H9 (cell line): Measurements from ENCODE around the gene ATP1A2. TPM values are rescaled to one million over a fixed set of nuclear protein-coding genes. Genes with fewer than 3 reads are reported as not detected.

Source experiments
- DNase-seq: peaks from one replicate; pipeline ENCODE4 v3.0.0-alpha.2; 2017
- H2AFZ ChIP-seq: one replicate; pipeline ENCODE4 v1.6.1; 2013; ENCODE audit warnings: mild to moderate bottlenecking, low read length, control low read depth, moderate library complexity
- H2AK5ac ChIP-seq: 2 replicates; pipeline ENCODE4 v1.6.1; 2013; ENCODE audit warnings: low read length, control low read depth, mixed read lengths; ENCODE audit not compliant: insufficient read length
- H2BK120ac ChIP-seq: one replicate; pipeline ENCODE4 v1.6.1; 2013; ENCODE audit warnings: low read depth, mild to moderate bottlenecking, low read length, control low read depth, inconsistent platforms; ENCODE audit not compliant: poor library complexity, severe bottlenecking
- H2BK12ac ChIP-seq: 2 replicates; pipeline ENCODE4 v1.6.1; 2013; ENCODE audit warnings: low read length, control low read depth, mixed read lengths, low read depth; ENCODE audit not compliant: insufficient read length
- H2BK15ac ChIP-seq: 2 replicates; pipeline ENCODE4 v1.6.1; 2013; ENCODE audit warnings: low read depth, low read length, control low read depth
- H2BK20ac ChIP-seq: one replicate; pipeline ENCODE4 v1.6.1; 2013; ENCODE audit warnings: low read depth, mild to moderate bottlenecking, low read length, control low read depth, inconsistent platforms; ENCODE audit not compliant: poor library complexity, severe bottlenecking
- H2BK5ac ChIP-seq: 2 replicates; pipeline ENCODE4 v1.6.1; 2013; ENCODE audit warnings: low read length, control low read depth, mixed read lengths; ENCODE audit not compliant: insufficient read length
- H3K14ac ChIP-seq: 2 replicates; pipeline ENCODE4 v1.6.1; 2013; ENCODE audit warnings: low read length, control low read depth; ENCODE audit not compliant: insufficient read depth
- H3K18ac ChIP-seq: 2 replicates; pipeline ENCODE4 v1.6.1; 2013; ENCODE audit warnings: low read depth, mild to moderate bottlenecking, mixed read lengths, low read length, control low read depth; ENCODE audit not compliant: insufficient read length
- H3K23ac ChIP-seq: 2 replicates; pipeline ENCODE4 v1.6.1; 2013; ENCODE audit warnings: low read length, control low read depth, mixed read lengths, low read depth; ENCODE audit not compliant: insufficient read length
- H3K23me2 ChIP-seq: 2 replicates; pipeline ENCODE4 v1.6.1; 2013; ENCODE audit warnings: low read depth, mild to moderate bottlenecking, mixed read lengths, low read length, control low read depth; ENCODE audit not compliant: insufficient read length, poor library complexity, severe bottlenecking
- H3K27ac ChIP-seq: 2 replicates; pipeline ENCODE4 v1.5.1; 2013; ENCODE audit warnings: low read length, control low read depth, mixed read lengths, low read depth; ENCODE audit not compliant: insufficient read length
- H3K27me3 ChIP-seq: 2 replicates; pipeline ENCODE4 v1.6.1; 2013; ENCODE audit warnings: low read length, control low read depth, inconsistent platforms; ENCODE audit not compliant: insufficient read depth
- H3K4ac ChIP-seq: 2 replicates; pipeline ENCODE4 v1.6.1; 2013; ENCODE audit warnings: low read depth, mild to moderate bottlenecking, control low read depth, inconsistent platforms, low read length, moderate library complexity
- H3K4me1 ChIP-seq: 2 replicates; pipeline ENCODE4 v1.6.1; 2013; ENCODE audit warnings: low read length, control low read depth, inconsistent platforms; ENCODE audit not compliant: insufficient read depth
- H3K4me2 ChIP-seq: 2 replicates; pipeline ENCODE4 v1.6.1; 2013; ENCODE audit warnings: low read length, control low read depth, mixed read lengths; ENCODE audit not compliant: insufficient read length, insufficient read depth
- H3K56ac ChIP-seq: 2 replicates; pipeline ENCODE4 v1.6.1; 2013; ENCODE audit warnings: low read depth, mild to moderate bottlenecking, mixed read lengths, low read length, control low read depth; ENCODE audit not compliant: insufficient read length
- H3K79me1 ChIP-seq: 2 replicates; pipeline ENCODE4 v1.6.1; 2013; ENCODE audit warnings: low read depth, mild to moderate bottlenecking, moderate library complexity, low read length, control low read depth, inconsistent platforms; ENCODE audit not compliant: insufficient read depth, poor library complexity, severe bottlenecking
- H3K79me2 ChIP-seq: 2 replicates; pipeline ENCODE4 v1.6.1; 2013; ENCODE audit warnings: low read length, control low read depth, inconsistent platforms; ENCODE audit not compliant: insufficient read depth
- H3K9ac ChIP-seq: 2 replicates; pipeline ENCODE4 v1.6.1; 2013; ENCODE audit warnings: low read length, control low read depth, mixed read lengths; ENCODE audit not compliant: insufficient read length; ENCODE audit errors: extremely low read depth
- H3K9me3 ChIP-seq: one replicate; pipeline ENCODE4 v1.6.1; 2013; ENCODE audit warnings: low read depth, low read length, inconsistent platforms; ENCODE audit not compliant: control insufficient read depth
- H3T11ph ChIP-seq: one replicate; pipeline ENCODE4 v1.6.1; 2013; ENCODE audit warnings: mild to moderate bottlenecking, low read length, control low read depth, inconsistent platforms
- H4K20me1 ChIP-seq: one replicate; pipeline ENCODE4 v1.6.1; 2013; ENCODE audit not compliant: control insufficient read depth, insufficient read length, insufficient read depth
- H4K5ac ChIP-seq: 2 replicates; pipeline ENCODE4 v1.6.1; 2013; ENCODE audit warnings: low read depth, mild to moderate bottlenecking, mixed read lengths, low read length, control low read depth; ENCODE audit not compliant: insufficient read length
- H4K8ac ChIP-seq: replicated peaks from 2 replicates; pipeline ENCODE4 v1.6.1; 2013; ENCODE audit warnings: low read length, control low read depth, mixed read lengths, low read depth; ENCODE audit not compliant: insufficient read length
- H4K91ac ChIP-seq: 2 replicates; pipeline ENCODE4 v1.6.1; 2013; ENCODE audit warnings: low read depth, mild to moderate bottlenecking, moderate library complexity, mixed read lengths, low read length, control low read depth; ENCODE audit not compliant: insufficient read length
- H3K27ac Mint-ChIP-seq, 3 experiments: 2 replicates in 2 of 3; 3 replicates in 1 of 3; pipeline ENCODE4 v1.8.0; 2020 to 2021; ENCODE audit warnings: mixed read lengths in 3 of 3, mild to moderate bottlenecking in 1 of 3, moderate library complexity in 1 of 3
- H3K27me3 Mint-ChIP-seq: 2 replicates; pipeline ENCODE4 v1.8.0; 2021; ENCODE audit warnings: low read depth, mild to moderate bottlenecking, moderate library complexity, mixed read lengths
- H3K36me3 Mint-ChIP-seq, 3 experiments: 2 replicates in 2 of 3; 3 replicates in 1 of 3; pipeline ENCODE4 v1.8.0; 2020 to 2021; ENCODE audit warnings: low read depth in 3 of 3, mixed read lengths in 3 of 3; ENCODE audit not compliant: insufficient read depth in 1 of 3
- H3K4me1 Mint-ChIP-seq, 2 experiments: 2 replicates each; pipeline ENCODE4 v1.8.0; 2020; ENCODE audit warnings: mixed read lengths in 2 of 2
- H3K4me3 Mint-ChIP-seq, 2 experiments: 2 replicates in 1 of 2; 3 replicates in 1 of 2; pipeline ENCODE4 v1.8.0; 2020 to 2021; ENCODE audit warnings: mild to moderate bottlenecking in 2 of 2, mixed read lengths in 2 of 2, moderate library complexity in 1 of 2
- H3K9me3 Mint-ChIP-seq, 2 experiments: 2 replicates in 1 of 2; 3 replicates in 1 of 2; pipeline ENCODE4 v1.8.0; 2020; ENCODE audit warnings: mild to moderate bottlenecking in 2 of 2, mixed read lengths in 2 of 2, moderate library complexity in 1 of 2
- WGBS: extraction: QIAGEN DNeasy Blood & Tissue Kit; methylation state at CpG from one replicate; pipeline ENCODE4 v1.1.7; 2013; ENCODE audit warnings: missing lambda C conversion rate, low lambda C conversion rate, mixed read lengths; ENCODE audit not compliant: insufficient read length; ENCODE audit errors: extremely low coverage; 5-methylcytosine and 5-hydroxymethylcytosine counted together
- total RNA-seq: library from RNA; stranded (reverse); gene quantifications from 2 replicates; pipeline ENCODE4 v1.2.1, GENCODE V29; 2021
- TF ChIP-seq, protein P1 (sequence below): fragments of 200-600 bp; sonication (generic); conservative IDR thresholded peaks from 3 replicates; pipeline ENCODE4 v1.8.0; 2021; ENCODE audit warnings: antibody characterized with exemption, mild to moderate bottlenecking

Gene ATP1A2
- total RNA-seq, 1 experiment from 2014 or later, result 3.0 TPM

DNA sequence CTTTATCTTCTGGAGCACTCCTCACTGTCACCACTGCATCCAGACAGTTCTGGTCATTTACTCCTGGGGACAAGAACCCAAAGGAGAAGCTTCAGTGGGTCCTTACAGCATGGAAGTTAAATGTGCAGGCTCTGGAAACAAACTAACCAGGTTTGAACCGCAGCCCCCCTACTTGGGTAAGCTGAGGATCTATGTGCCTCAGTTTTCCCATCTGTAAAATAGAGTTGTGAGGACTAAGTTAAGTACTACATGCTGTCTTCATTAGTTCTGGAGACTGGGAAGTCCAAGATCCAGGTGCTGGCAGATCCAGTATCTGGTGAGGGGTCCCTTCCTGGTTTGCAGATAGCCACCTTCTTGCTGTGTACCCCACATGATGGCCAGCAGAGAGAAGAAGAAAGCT, 8.0 kb upstream of the ATP1A2 start:
- H4K20me1 ChIP-seq, result no peaks in the 10 kb centered on the region
- H3K79me2 ChIP-seq, result no peaks in the 10 kb centered on the region
- no peaks in the 10 kb centered on the region for H3K9me3 ChIP-seq
- H3K27ac ChIP-seq, result no peak overlapping the region
- Mint-ChIP-seq H3K4me3 (no peak overlapping the region), H3K4me1 (peaks cover 41 to 59% of the 10 kb centered on the region in 2 experiments), H3K27ac (no peak overlapping the region), H3K9me3 (no peaks in the 10 kb centered on the region; a peak in 1 of 5 replicates), H3K36me3 (no peaks in the 10 kb centered on the region; a peak in 1 of 7 replicates), H3K27me3 (peaks cover 5% of the 10 kb centered on the region)
- no peak overlapping the region for H3K56ac ChIP-seq
- H2AK5ac ChIP-seq, result no peak overlapping the region
- no peak overlapping the region for H4K91ac ChIP-seq
- no peaks in the 10 kb centered on the region for H3K79me1 ChIP-seq
- no peak overlapping the region for H2BK120ac ChIP-seq
- H2BK12ac ChIP-seq, result no peak overlapping the region
- H3K9ac ChIP-seq, result no peak overlapping the region
- TF ChIP-seq, protein P1, sequence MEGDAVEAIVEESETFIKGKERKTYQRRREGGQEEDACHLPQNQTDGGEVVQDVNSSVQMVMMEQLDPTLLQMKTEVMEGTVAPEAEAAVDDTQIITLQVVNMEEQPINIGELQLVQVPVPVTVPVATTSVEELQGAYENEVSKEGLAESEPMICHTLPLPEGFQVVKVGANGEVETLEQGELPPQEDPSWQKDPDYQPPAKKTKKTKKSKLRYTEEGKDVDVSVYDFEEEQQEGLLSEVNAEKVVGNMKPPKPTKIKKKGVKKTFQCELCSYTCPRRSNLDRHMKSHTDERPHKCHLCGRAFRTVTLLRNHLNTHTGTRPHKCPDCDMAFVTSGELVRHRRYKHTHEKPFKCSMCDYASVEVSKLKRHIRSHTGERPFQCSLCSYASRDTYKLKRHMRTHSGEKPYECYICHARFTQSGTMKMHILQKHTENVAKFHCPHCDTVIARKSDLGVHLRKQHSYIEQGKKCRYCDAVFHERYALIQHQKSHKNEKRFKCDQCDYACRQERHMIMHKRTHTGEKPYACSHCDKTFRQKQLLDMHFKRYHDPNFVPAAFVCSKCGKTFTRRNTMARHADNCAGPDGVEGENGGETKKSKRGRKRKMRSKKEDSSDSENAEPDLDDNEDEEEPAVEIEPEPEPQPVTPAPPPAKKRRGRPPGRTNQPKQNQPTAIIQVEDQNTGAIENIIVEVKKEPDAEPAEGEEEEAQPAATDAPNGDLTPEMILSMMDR, result no peak
- no peaks in the 10 kb centered on the region for H3K27me3 ChIP-seq
- no CpG with 5 or more reads among the region's 1 CpG for WGBS
- no peak overlapping the region for H3K4me2 ChIP-seq
- H3K23ac ChIP-seq, result no peak overlapping the region
- DNase-seq, result no peak
- peaks cover 8% of the 10 kb centered on the region; the same call in 1 of the 2 replicates for H3K4me1 ChIP-seq
- H2BK15ac ChIP-seq, result no peak overlapping the region
- H4K8ac ChIP-seq, result no peak overlapping the region
- no peak overlapping the region for H4K5ac ChIP-seq
- H3K18ac ChIP-seq, result no peak overlapping the region
- no peak overlapping the region for H2AFZ ChIP-seq
- H2BK20ac ChIP-seq, result no peak overlapping the region
- no peak overlapping the region for H2BK5ac ChIP-seq
- H3T11ph ChIP-seq, result no peak overlapping the region
- H3K23me2 ChIP-seq, result no peaks in the 10 kb centered on the region
- H3K14ac ChIP-seq, result no peak overlapping the region
- H3K4ac ChIP-seq, result no peak overlapping the region
